ENCODE measurements around the gene LMBR1. TPM values are rescaled to one million over a fixed set of nuclear protein-coding genes. Genes with fewer than 3 reads are reported as not detected.

LMBR1 gene
- total RNA-seq, 5 donors from 2014 or later (not counting 1 experiment from before 2014, with no cell fraction given) = 79.1 to 94.8 (median 83.8) TPM

DNA sequence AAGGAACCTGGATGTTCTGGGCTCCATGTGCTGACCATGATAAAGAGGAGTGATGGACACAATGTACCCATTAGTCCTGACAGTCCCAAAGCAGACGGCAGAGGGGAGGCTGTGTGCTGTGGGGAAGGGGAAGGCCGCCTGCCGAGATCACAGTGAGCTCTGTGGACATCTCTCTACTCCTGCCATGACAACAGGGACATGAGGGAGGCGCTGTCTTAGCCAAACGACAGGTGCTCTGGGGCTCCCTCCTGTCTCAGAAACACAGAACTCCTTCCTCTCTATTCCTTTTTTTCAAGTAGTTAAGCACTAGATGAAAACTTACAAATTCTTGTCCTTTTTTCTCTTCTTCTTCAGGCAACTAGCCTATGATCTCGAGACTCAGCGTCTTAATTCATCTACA, 139.4 kb downstream of the LMBR1 start:
- Histone ChIP-seq H3K27me3 (replicated peaks in 1 of 2; ENCODE audit: control insufficient read depth in 2 of 2, extremely low read depth in 1 of 2, insufficient read depth in 2 of 2, low read length in 1 of 2) (no peaks in the 10 kb centered on the region), H3K36me3 (ENCODE audit: control insufficient read depth in 2 of 2, extremely low read depth in 1 of 2, insufficient read depth in 1 of 2, low read length in 1 of 2) (peaks cover 0 to 15% of the 10 kb centered on the region in 2 donors), H3K4me1 (ENCODE audit: control insufficient read depth in 1 of 2, extremely low read depth in 1 of 2, insufficient read depth in 2 of 2, low read length in 2 of 2) (no peaks in the 10 kb centered on the region), H3K27ac (ENCODE audit: low read length) (no peak overlapping the region), H3K9me3 (no peaks in the 10 kb centered on the region), H3K4me3 (ENCODE audit: control insufficient read depth in 1 of 2, extremely low read depth in 1 of 2, low read length in 1 of 2) (no peak overlapping the region)
- ATAC-seq (replicated peaks in 1 of 4) (no peak), DNase-seq (no peak)
- CTCF ChIA-PET = no interaction called here
- peaks cover 41% of the 10 kb centered on the region for H3K36me3 Mint-ChIP-seq
- no peak overlapping the region for H3K27ac Mint-ChIP-seq
- WGBS (ENCODE audit: insufficient coverage) = no CpG with 5 or more reads among the region's 7 CpGs
- H3K9me3 Mint-ChIP-seq = no peaks in the 10 kb centered on the region
- no peaks in the 10 kb centered on the region for H3K27me3 Mint-ChIP-seq
- H3K4me1 Mint-ChIP-seq = peaks cover 0 to 5% (median 4%) of the 10 kb centered on the region in 3 donors
- POLR2A ChIA-PET = no interaction called here
- no peak overlapping the region for H3K4me3 Mint-ChIP-seq

GRCh38 chr7:156753229-156753560, 139.8 kb downstream of the LMBR1 start:
- no peak for ATAC-seq (replicated peaks in 1 of 4)
- POLR2A ChIA-PET = no interaction called here
- no peaks in the 10 kb centered on the region for H3K27me3 Mint-ChIP-seq
- no peak overlapping the region for H3K27ac Mint-ChIP-seq
- no peak for DNase-seq
- Histone ChIP-seq H3K9me3 (no peaks in the 10 kb centered on the region), H3K4me3 (ENCODE audit: control insufficient read depth in 1 of 2, extremely low read depth in 1 of 2, low read length in 1 of 2) (no peak overlapping the region), H3K36me3 (ENCODE audit: control insufficient read depth in 2 of 2, extremely low read depth in 1 of 2, insufficient read depth in 1 of 2, low read length in 1 of 2) (peaks cover 0 to 15% of the 10 kb centered on the region in 2 donors), H3K4me1 (ENCODE audit: control insufficient read depth in 1 of 2, extremely low read depth in 1 of 2, insufficient read depth in 2 of 2, low read length in 2 of 2) (no peaks in the 10 kb centered on the region), H3K27ac (ENCODE audit: low read length) (no peak overlapping the region), H3K27me3 (replicated peaks in 1 of 2; ENCODE audit: control insufficient read depth in 2 of 2, extremely low read depth in 1 of 2, insufficient read depth in 2 of 2, low read length in 1 of 2) (no peaks in the 10 kb centered on the region)
- CTCF ChIA-PET = no interaction called here
- H3K36me3 Mint-ChIP-seq = peaks cover 37% of the 10 kb centered on the region
- WGBS (ENCODE audit: insufficient coverage) = no CpG with 5 or more reads among the region's 4 CpGs
- no peaks in the 10 kb centered on the region for H3K9me3 Mint-ChIP-seq
- no peak overlapping the region for H3K4me3 Mint-ChIP-seq
- peaks cover 0 to 5% (median 4%) of the 10 kb centered on the region in 3 donors for H3K4me1 Mint-ChIP-seq

- H3K9me3 Mint-ChIP-seq = no peaks in the 10 kb centered on the region
- Histone ChIP-seq H3K27me3 (replicated peaks in 1 of 2; ENCODE audit: control insufficient read depth in 2 of 2, extremely low read depth in 1 of 2, insufficient read depth in 2 of 2, low read length in 1 of 2) (no peaks in the 10 kb centered on the region), H3K9me3 (no peaks in the 10 kb centered on the region), H3K4me3 (ENCODE audit: control insufficient read depth in 1 of 2, extremely low read depth in 1 of 2, low read length in 1 of 2) (no peak overlapping the region), H3K4me1 (ENCODE audit: control insufficient read depth in 1 of 2, extremely low read depth in 1 of 2, insufficient read depth in 2 of 2, low read length in 2 of 2) (no peaks in the 10 kb centered on the region), H3K36me3 (ENCODE audit: control insufficient read depth in 2 of 2, extremely low read depth in 1 of 2, insufficient read depth in 1 of 2, low read length in 1 of 2) (peaks cover 0 to 13% of the 10 kb centered on the region in 2 donors), H3K27ac (ENCODE audit: low read length) (no peak overlapping the region)
- H3K27me3 Mint-ChIP-seq = no peaks in the 10 kb centered on the region
- no peak for DNase-seq
- no peak overlapping the region for H3K4me3 Mint-ChIP-seq
- H3K4me1 Mint-ChIP-seq = peaks cover 0 to 5% (median 4%) of the 10 kb centered on the region in 3 donors
- H3K36me3 Mint-ChIP-seq = peaks cover 31% of the 10 kb centered on the region
- no peak for ATAC-seq (replicated peaks in 1 of 4)
- 98% methylated on average over 6 of the region's 7 CpGs for WGBS (ENCODE audit: insufficient coverage)
- ChIA-PET POLR2A (no interaction called here), CTCF (no interaction called here)
- no peak overlapping the region for H3K27ac Mint-ChIP-seq
Observed at GRCh38 chr7:156752367-156753228, 140.4 kb downstream of the LMBR1 start.

GRCh38 chr7:156751319-156751718, 141.7 kb downstream of the LMBR1 start:
- ATAC-seq (replicated peaks in 1 of 4) = peak in 1 of 4 experiments; percentile 31

GRCh38 chr7:156747718-156748117, 145.3 kb downstream of the LMBR1 start:
- no peak for DNase-seq

More at GRCh38 chr7:156751319-156751718, 141.7 kb downstream of the LMBR1 start:
- Mint-ChIP-seq H3K36me3 (peaks cover 35% of the 10 kb centered on the region), H3K9me3 (no peaks in the 10 kb centered on the region), H3K27ac (no peak overlapping the region), H3K4me1 (peaks cover 0 to 5% (median 4%) of the 10 kb centered on the region in 3 donors), H3K27me3 (no peaks in the 10 kb centered on the region), H3K4me3 (no peak overlapping the region)
- no peaks in the 10 kb centered on the region for H3K9me3 ChIP-seq
- no peaks in the 10 kb centered on the region for H3K4me1 ChIP-seq (ENCODE audit: control insufficient read depth in 1 of 2, extremely low read depth in 1 of 2, insufficient read depth in 2 of 2, low read length in 2 of 2)
- H3K4me3 ChIP-seq (ENCODE audit: control insufficient read depth in 1 of 2, extremely low read depth in 1 of 2, low read length in 1 of 2) = no peak overlapping the region
- peaks cover 0 to 13% of the 10 kb centered on the region in 2 donors for H3K36me3 ChIP-seq (ENCODE audit: control insufficient read depth in 2 of 2, extremely low read depth in 1 of 2, insufficient read depth in 1 of 2, low read length in 1 of 2)
- no peak overlapping the region for H3K27ac ChIP-seq (ENCODE audit: low read length)
- POLR2A ChIA-PET = interaction anchor here in 1 of 2 donors (0.7 kb wide), 1 partner anchor 9 kb away, joined by 3 read pairs; no protein-coding TSS in a partner anchor
- CTCF ChIA-PET = no interaction called here
- H3K27me3 ChIP-seq (replicated peaks in 1 of 2; ENCODE audit: control insufficient read depth in 2 of 2, extremely low read depth in 1 of 2, insufficient read depth in 2 of 2, low read length in 1 of 2) = no peaks in the 10 kb centered on the region
- DNase-seq = no peak
- WGBS (ENCODE audit: insufficient coverage) = no CpG with 5 or more reads among the region's 3 CpGs

DNA sequence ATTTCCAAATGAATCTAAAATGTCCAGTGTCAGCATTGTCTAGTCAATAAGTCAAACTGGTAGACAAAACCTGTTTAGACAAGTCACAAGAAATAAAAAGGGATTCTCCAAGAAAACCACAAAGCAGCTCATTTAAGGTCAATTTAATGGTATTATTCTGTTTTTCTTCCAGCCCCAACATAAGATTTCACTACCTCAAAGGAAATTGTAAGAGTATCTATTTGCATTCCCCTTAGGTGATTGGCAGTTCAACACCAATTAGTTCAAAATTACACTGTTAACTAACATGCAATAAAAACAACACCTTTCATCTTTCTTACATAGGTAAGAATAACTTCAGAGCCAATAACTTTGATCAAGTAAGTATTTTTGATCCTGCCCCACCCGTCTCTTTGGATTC, 146.1 kb downstream of the LMBR1 start:
- Mint-ChIP-seq H3K4me1 (peaks cover 4 to 7% (median 7%) of the 10 kb centered on the region in 3 donors), H3K27ac (no peak overlapping the region), H3K27me3 (no peaks in the 10 kb centered on the region), H3K4me3 (no peak overlapping the region), H3K36me3 (peaks cover 47% of the 10 kb centered on the region), H3K9me3 (peaks cover 0 to 4% (median 0%) of the 10 kb centered on the region in 3 donors)
- ChIA-PET CTCF (no interaction called here), POLR2A (no interaction called here)
- no peaks in the 10 kb centered on the region for H3K27me3 ChIP-seq (replicated peaks in 1 of 2; ENCODE audit: control insufficient read depth in 2 of 2, extremely low read depth in 1 of 2, insufficient read depth in 2 of 2, low read length in 1 of 2)
- no CpG with 5 or more reads among the region's 1 CpG for WGBS (ENCODE audit: insufficient coverage)
- H3K36me3 ChIP-seq (ENCODE audit: control insufficient read depth in 2 of 2, extremely low read depth in 1 of 2, insufficient read depth in 1 of 2, low read length in 1 of 2) = peaks cover 0 to under 1% of the 10 kb centered on the region in 2 donors
- no peak for ATAC-seq (replicated peaks in 1 of 4)
- DNase-seq = no peak
- H3K27ac ChIP-seq (ENCODE audit: low read length) = no peak overlapping the region
- H3K9me3 ChIP-seq = no peaks in the 10 kb centered on the region
- H3K4me3 ChIP-seq (ENCODE audit: control insufficient read depth in 1 of 2, extremely low read depth in 1 of 2, low read length in 1 of 2) = no peak overlapping the region
- H3K4me1 ChIP-seq (ENCODE audit: control insufficient read depth in 1 of 2, extremely low read depth in 1 of 2, insufficient read depth in 2 of 2, low read length in 2 of 2) = no peaks in the 10 kb centered on the region

More at GRCh38 chr7:156747718-156748117, 145.3 kb downstream of the LMBR1 start:
- POLR2A ChIA-PET = no interaction called here
- Mint-ChIP-seq H3K4me1 (peaks cover 4 to 7% (median 6%) of the 10 kb centered on the region in 3 donors), H3K4me3 (no peak overlapping the region), H3K9me3 (no peaks in the 10 kb centered on the region), H3K27ac (no peak overlapping the region), H3K27me3 (no peaks in the 10 kb centered on the region), H3K36me3 (peaks cover 39% of the 10 kb centered on the region)
- no peaks in the 10 kb centered on the region for H3K27me3 ChIP-seq (replicated peaks in 1 of 2; ENCODE audit: control insufficient read depth in 2 of 2, extremely low read depth in 1 of 2, insufficient read depth in 2 of 2, low read length in 1 of 2)
- H3K4me1 ChIP-seq (ENCODE audit: control insufficient read depth in 1 of 2, extremely low read depth in 1 of 2, insufficient read depth in 2 of 2, low read length in 2 of 2) = no peaks in the 10 kb centered on the region
- no CpG with 5 or more reads among the region's 1 CpG for WGBS (ENCODE audit: insufficient coverage)
- CTCF ChIA-PET = no interaction called here
- H3K9me3 ChIP-seq = no peaks in the 10 kb centered on the region
- H3K4me3 ChIP-seq (ENCODE audit: control insufficient read depth in 1 of 2, extremely low read depth in 1 of 2, low read length in 1 of 2) = no peak overlapping the region
- H3K27ac ChIP-seq (ENCODE audit: low read length) = no peak overlapping the region
- H3K36me3 ChIP-seq (ENCODE audit: control insufficient read depth in 2 of 2, extremely low read depth in 1 of 2, insufficient read depth in 1 of 2, low read length in 1 of 2) = peaks cover 0 to 3% of the 10 kb centered on the region in 2 donors
- ATAC-seq (replicated peaks in 1 of 4) = no peak

Measured in T-cell (primary cell).